Right lobe of liver (tissue), 4 donors: ENCODE measurements around the gene CACNA1C.

ENCODE experiments used
- CTCF ChIP-seq, 4 donors: fragments of 200-600 bp in 3 of 4; fragments of 450-650 bp in 1 of 4; IDR thresholded peaks; one replicate each; pipeline versions ENCODE4 v1.5.1 to v1.8.0; 2016 to 2022; ENCODE audit warnings: antibody characterized with exemption in 4 of 4, mild to moderate bottlenecking in 2 of 4
- POLR2A ChIP-seq: fragments of 450-650 bp; IDR thresholded peaks from one replicate; pipeline ENCODE4 v1.6.1; 2017; ENCODE audit warnings: antibody characterized with exemption, mild to moderate bottlenecking
- donor health status: DM: no; HTN: no; CAD: no.
- donor health status: DM: no; HTN: no; CAD: no.
- donor health status: DM: no; HTN: yes; CAD: no.

- TF ChIP-seq CTCF (IDR thresholded peaks at IDR 0.05) (no peak), POLR2A (no peak)
Measured at GRCh38 chr12:2101771-2102170, 49.0 kb downstream of the CACNA1C start.
